NT2/D1 (cell line): ENCODE measurements around the gene STH.

Source experiments
- DNase-seq: peaks from one replicate; pipeline ENCODE4 v3.0.0-alpha.2; 2011; ENCODE audit warnings: low read depth, low spot score
- H3K27me3 ChIP-seq: 2 replicates; pipeline ENCODE4 v1.6.0; 2011; ENCODE audit warnings: mild to moderate bottlenecking; ENCODE audit not compliant: insufficient read length, insufficient read depth
- H3K36me3 ChIP-seq: 2 replicates; pipeline ENCODE4 v1.6.1; 2011; ENCODE audit warnings: mild to moderate bottlenecking, low read length, mixed read lengths; ENCODE audit not compliant: insufficient read depth, insufficient read length
- H3K4me1 ChIP-seq: 2 replicates; pipeline ENCODE4 v1.5.1; 2011; ENCODE audit not compliant: insufficient read depth, insufficient read length
- H3K4me3 ChIP-seq: 2 replicates; pipeline ENCODE4 v1.5.1; 2011; ENCODE audit warnings: low read depth; ENCODE audit not compliant: insufficient read length
- H3K9ac ChIP-seq: 2 replicates; pipeline ENCODE4 v1.6.0; 2011; ENCODE audit warnings: low read depth; ENCODE audit not compliant: insufficient read length
- H3K9me3 ChIP-seq: 2 replicates; pipeline ENCODE4 v1.5.1; 2011; ENCODE audit warnings: mild to moderate bottlenecking, low read length; ENCODE audit not compliant: insufficient read depth
- SUZ12 ChIP-seq: IDR thresholded peaks from 2 replicates; pipeline ENCODE4 v1.6.1; 2011; ENCODE audit not compliant: insufficient read length, insufficient read depth; ENCODE audit errors: extremely low read depth
- YY1 ChIP-seq: IDR thresholded peaks from 2 replicates; pipeline ENCODE4 v1.6.1; 2011; ENCODE audit not compliant: insufficient read length, insufficient read depth
- ZNF274 ChIP-seq: IDR thresholded peaks from 2 replicates; pipeline ENCODE4 v1.6.1; 2011; ENCODE audit warnings: mild to moderate bottlenecking, low read depth, low read length

Gene STH

DNA sequence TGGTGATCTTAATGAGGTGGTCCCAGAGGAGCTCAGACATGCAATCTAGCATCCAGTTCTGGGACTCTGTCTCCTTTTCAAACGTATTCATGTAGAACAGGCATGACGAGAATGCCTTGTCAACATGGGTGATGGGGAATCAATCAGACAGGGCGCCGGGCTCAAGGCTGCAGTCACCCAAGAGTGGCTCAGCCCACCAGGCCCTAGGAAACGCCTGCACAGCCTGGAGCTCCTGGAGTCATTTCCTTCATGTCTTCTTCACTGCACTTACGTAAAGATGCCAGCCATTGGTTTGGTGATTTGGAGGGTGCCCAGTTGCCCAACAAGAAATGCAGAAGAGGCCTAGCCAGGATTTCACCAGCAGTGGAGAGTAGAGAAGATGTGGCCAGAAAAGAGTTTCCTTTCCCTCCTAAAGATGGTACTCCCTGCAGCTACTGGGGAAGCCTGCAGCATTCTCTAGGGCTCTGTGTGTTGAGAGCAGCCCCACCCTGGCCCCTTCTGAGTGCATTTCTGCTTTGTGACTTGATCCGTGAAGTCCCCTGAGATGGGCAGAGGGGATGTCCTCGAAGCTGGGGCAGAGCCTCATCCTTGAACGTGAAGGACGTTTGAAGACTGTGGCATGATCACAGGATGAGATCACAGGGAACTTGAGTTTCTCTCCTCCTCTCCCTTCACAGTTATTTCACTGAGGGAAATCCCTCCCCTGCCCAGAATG, 24.0 kb upstream of the STH start:
- Histone ChIP-seq H3K27me3 (no peaks in the 10 kb centered on the region), H3K4me1 (peaks cover 18% of the 10 kb centered on the region), H3K9ac (no peak overlapping the region), H3K4me3 (no peak overlapping the region), H3K36me3 (no peaks in the 10 kb centered on the region), H3K9me3 (no peaks in the 10 kb centered on the region)
- no peak for DNase-seq
- TF ChIP-seq YY1 (no peak), SUZ12 (no peak), ZNF274 (no peak)

DNA sequence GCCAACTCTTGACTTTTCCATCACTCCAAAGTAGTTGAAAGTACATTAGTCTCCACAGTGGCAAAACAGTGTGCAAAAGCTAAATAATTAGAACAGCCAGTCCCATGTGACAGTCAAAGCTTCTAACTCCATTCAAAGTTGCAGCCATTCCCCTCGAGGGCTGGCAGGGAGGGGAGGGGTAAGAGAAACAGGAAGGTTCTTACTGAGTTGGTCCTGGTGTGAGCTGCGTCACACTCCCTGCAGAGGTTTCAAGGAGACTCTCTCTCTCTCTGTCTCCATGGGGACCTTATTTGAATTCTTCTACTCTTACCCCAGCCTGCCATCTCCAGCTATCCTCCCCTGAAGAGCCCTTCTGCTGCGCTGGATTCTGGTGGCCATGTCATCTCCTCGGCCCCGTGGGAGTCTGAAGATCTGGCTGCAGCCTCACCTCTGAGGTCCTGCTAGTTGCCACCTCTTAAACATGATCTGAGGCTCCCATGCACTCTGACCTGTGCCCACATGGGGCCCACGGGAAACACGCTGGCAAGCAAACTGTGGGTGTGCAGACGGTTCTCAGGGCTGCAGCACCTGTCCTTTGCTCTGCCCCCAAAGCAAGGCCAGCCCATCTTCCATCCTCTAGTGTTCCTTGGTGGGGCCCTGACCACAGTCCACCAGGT, 23.3 kb upstream of the STH start:
- Histone ChIP-seq H3K4me3 (no peak overlapping the region), H3K36me3 (no peaks in the 10 kb centered on the region), H3K27me3 (peaks cover under 1% of the 10 kb centered on the region), H3K9ac (no peak overlapping the region), H3K4me1 (peaks cover 18% of the 10 kb centered on the region), H3K9me3 (no peaks in the 10 kb centered on the region)
- TF ChIP-seq ZNF274 (no peak), SUZ12 (no peak), YY1 (no peak)
- DNase-seq, result no peak

GRCh38 chr17:45976391-45976754, 22.7 kb upstream of the STH start:
- H3K9ac ChIP-seq, result no peak overlapping the region
- H3K36me3 ChIP-seq, result no peaks in the 10 kb centered on the region
- peaks cover 2% of the 10 kb centered on the region for H3K27me3 ChIP-seq
- H3K4me1 ChIP-seq, result peaks cover 18% of the 10 kb centered on the region
- no peak for DNase-seq
- H3K4me3 ChIP-seq, result no peak overlapping the region
- TF ChIP-seq YY1, result no peak
- no peak for TF ChIP-seq SUZ12
- no peak for TF ChIP-seq ZNF274
- H3K9me3 ChIP-seq, result no peaks in the 10 kb centered on the region

DNA sequence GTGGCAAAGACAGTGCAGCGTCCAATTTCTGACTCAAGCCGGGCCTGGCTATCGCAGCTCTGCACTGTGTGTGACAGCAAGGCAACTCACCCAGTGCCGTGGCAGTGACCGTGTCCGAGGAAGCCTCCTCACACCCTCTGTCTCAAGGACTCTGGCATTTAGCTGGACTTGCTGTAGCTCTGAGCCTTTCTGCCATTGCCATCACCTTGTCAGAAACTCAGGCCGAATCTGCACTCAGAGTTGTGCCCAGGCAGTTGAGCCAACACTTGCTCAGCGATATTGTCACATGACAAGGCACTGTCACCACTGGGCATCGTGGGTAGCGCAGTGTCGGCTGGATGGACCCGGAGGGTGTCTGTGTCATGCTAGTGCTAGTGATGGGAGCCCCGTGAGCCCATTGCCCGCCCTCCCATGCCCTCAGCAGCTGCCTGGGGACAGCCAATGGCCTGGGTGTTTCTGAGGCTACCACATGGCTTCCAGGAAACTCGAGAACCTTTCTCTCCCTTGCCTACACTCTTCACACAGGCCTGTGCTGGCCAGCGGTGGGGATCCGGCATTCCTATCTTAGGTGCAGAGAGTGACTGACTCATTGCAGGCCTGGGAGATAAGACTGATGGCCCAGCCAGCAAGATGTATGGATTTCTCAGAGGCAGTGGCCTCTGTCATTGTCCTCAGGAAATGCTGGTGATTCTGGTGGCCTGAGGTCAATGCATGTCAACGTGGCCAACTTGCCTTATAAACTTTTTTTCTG, 22.1 kb upstream of the STH start:
- no peaks in the 10 kb centered on the region for H3K36me3 ChIP-seq
- no peak overlapping the region for H3K4me3 ChIP-seq
- H3K9me3 ChIP-seq, result no peaks in the 10 kb centered on the region
- TF ChIP-seq YY1, result no peak
- H3K27me3 ChIP-seq, result peaks cover 2% of the 10 kb centered on the region
- no peak for DNase-seq
- H3K9ac ChIP-seq, result no peak overlapping the region
- peaks cover 18% of the 10 kb centered on the region for H3K4me1 ChIP-seq

- no peak overlapping the region for H3K9ac ChIP-seq
- peaks cover 18% of the 10 kb centered on the region for H3K4me1 ChIP-seq
- no peaks in the 10 kb centered on the region for H3K9me3 ChIP-seq
- H3K27me3 ChIP-seq, result peaks cover 2% of the 10 kb centered on the region
- H3K36me3 ChIP-seq, result no peaks in the 10 kb centered on the region
- DNase-seq, result no peak
- H3K4me3 ChIP-seq, result no peak overlapping the region
- TF ChIP-seq ZNF274, result no peak
- no peak for TF ChIP-seq YY1
- TF ChIP-seq SUZ12, result no peak
Observed at GRCh38 chr17:45977506-45977824, 21.6 kb upstream of the STH start.

DNA sequence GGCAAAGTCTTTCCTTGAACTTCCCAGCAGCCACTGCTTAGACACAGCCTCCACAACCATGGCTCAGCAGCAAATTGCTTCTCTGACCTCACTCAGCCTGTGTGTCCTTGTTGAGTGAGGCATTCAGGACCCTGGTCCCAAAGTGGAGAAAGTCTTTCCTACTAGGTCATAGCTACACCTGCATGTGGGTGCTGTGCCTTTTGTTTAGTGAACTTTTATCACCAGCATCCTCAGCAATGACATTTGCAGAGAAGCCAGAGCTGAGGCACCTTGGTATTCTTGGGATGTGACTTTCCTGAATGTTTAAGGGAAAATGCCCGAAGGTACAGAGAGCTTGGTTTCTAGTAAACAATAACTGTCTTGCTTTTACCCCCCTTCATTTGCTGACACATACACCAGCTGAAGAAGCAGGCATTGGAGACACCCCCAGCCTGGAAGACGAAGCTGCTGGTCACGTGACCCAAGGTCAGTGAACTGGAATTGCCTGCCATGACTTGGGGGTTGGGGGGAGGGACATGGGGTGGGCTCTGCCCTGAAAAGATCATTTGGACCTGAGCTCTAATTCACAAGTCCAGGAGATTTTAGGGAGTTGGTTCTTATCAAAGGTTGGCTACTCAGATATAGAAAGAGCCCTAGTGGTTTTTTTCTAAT, 20.9 kb upstream of the STH start:
- Histone ChIP-seq H3K27me3 (peaks cover 2% of the 10 kb centered on the region), H3K9me3 (no peaks in the 10 kb centered on the region), H3K36me3 (no peaks in the 10 kb centered on the region), H3K4me1 (peaks cover 18% of the 10 kb centered on the region), H3K4me3 (no peak overlapping the region), H3K9ac (no peak overlapping the region)
- no peak for DNase-seq
- TF ChIP-seq ZNF274, result no peak
- no peak for TF ChIP-seq YY1
- no peak for TF ChIP-seq SUZ12

DNA sequence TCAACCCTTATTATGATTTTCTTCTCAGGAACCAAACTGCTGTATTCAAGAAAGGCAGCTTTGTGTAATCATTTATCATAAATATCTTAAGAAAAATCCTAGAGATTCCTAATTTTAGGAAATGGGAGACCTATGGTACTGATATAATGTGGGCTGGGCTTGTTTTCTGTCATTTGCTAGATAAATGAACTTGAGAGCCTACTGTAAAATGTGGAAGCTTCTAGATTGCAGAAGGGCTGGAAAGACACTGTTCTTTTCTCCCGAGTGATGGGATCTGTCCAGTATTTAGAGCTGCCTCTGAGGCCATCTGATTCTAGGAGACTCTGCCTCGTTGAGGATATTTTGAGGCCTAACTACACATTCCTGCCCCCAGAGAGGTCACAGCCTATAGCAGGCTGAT, 19.9 kb upstream of the STH start:
- no peak overlapping the region for H3K4me3 ChIP-seq
- no peaks in the 10 kb centered on the region for H3K36me3 ChIP-seq
- no peak overlapping the region for H3K9ac ChIP-seq
- no peak for DNase-seq
- peaks cover 17% of the 10 kb centered on the region for H3K4me1 ChIP-seq
- H3K9me3 ChIP-seq, result no peaks in the 10 kb centered on the region
- no peak for TF ChIP-seq ZNF274
- TF ChIP-seq SUZ12, result no peak
- no peak for TF ChIP-seq YY1
- H3K27me3 ChIP-seq, result peaks cover 2% of the 10 kb centered on the region
